ENCODE data around the gene ACACA.

DNA sequence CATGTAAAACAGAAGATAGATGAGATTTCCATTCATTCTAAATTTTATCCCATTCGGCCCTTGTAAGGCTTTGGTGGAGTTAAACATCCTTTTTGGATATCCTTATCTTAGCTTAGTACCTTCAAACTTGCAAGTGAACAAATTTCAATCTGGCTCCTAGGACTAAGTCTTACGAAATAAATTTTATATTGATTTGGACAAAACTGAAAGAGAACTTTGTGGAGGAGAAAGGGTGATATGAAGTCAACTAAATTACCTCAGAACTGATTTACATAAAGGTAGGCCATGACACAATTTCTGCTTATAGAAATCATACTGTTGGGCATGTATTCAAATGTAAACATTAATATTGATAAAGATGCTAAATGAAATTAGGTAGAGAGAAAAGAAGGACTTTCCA lies 206.1 kb downstream of the ACACA start:
- TF ChIP-seq SUZ12 (IDR thresholded peaks at IDR 0.05) (no peak), LEF1 (IDR thresholded peaks at IDR 0.05; ENCODE audit: borderline replicate concordance) (no peak), FOXK2 (IDR thresholded peaks at IDR 0.05) (no peak), FOXM1 (IDR thresholded peaks at IDR 0.05; ENCODE audit: borderline replicate concordance) (no peak), BHLHE40 (IDR thresholded peaks at IDR 0.05; ENCODE audit: borderline replicate concordance) (no peak), NFRKB (IDR thresholded peaks at IDR 0.05) (no peak)

All from HEK293T (cell line).